Dendritic cell treated with granulocyte-macrophage colony-stimulating factor and Interleukin-4, amounts not matched to agents 40 ng/mL and 50 ng/mL, for 4 days (primary cell): Measurements from ENCODE around the gene SLC49A3.
"Not testable (repeated sequence)": the region's sequence is repeated elsewhere in the genome, so short reads cannot be mapped to it uniquely, and the experiment has no call there.

Experiments used
- H3K27ac Mint-ChIP-seq: one replicate; pipeline ENCODE4 v1.8.0; 2022; ENCODE audit warnings: mild to moderate bottlenecking, mixed read lengths
- H3K27me3 Mint-ChIP-seq: one replicate; pipeline ENCODE4 v1.8.0; 2022; ENCODE audit warnings: mild to moderate bottlenecking, mixed read lengths
- H3K36me3 Mint-ChIP-seq: one replicate; pipeline ENCODE4 v1.8.0; 2022; ENCODE audit warnings: low read depth, mixed read lengths
- H3K4me1 Mint-ChIP-seq: one replicate; pipeline ENCODE4 v1.8.0; 2022; ENCODE audit warnings: low read depth, mixed read lengths
- H3K4me3 Mint-ChIP-seq: one replicate; pipeline ENCODE4 v1.8.0; 2022; ENCODE audit warnings: mild to moderate bottlenecking, moderate library complexity, mixed read lengths
- H3K9me3 Mint-ChIP-seq: one replicate; pipeline ENCODE4 v1.8.0; 2022; ENCODE audit warnings: mixed read lengths
- intact Hi-C: fragments of 100-400 bp; cut with micrococcal nuclease; formaldehyde crosslinking; loops from one replicate; pipeline ENCODE4 v1.15.0; 2022

The SLC49A3 gene

DNA sequence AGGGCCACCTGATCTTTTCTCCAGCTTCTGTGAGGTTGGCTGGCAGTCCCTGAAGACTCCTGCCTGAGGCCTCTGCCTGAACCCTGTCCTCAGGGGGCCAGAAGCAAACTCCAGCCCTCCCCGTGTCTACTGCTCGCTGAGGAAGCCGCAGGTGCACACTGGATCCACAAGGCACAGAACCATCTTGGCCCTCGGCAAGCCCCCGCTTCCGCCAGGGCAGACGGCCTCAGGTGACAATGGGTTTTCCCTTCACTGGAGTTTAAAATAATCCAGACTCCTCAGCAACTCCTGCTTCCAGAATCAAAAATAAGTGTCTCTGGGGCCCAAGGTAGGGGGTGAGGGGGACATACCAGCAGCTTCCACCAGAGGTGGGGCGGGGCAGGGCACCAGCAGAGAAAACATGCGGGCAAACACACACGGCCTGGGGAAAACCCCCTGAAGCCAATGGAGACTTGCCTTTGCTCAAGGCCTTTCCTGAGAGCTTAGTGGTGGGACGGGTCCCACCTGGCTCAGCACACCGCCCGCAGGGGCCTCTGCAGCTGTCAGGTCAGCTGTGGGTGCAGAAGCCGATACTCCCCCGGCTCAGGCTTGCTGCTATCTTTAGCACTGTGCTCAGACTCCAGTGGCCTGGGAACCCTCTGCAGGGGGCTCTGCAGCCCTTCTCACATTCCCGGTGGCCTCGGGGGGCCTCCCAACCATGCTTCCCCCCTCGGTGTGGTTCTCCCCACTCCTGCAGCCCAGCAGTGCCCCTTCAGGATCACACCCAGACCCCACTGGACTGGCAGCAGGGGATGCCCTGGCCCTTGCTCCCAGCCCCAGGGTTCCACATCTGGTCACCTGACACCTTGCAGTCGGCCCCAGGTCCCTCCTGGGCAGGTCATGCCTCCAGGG lies 12.7 kb downstream of the SLC49A3 start:
- H3K27ac Mint-ChIP-seq = no peak overlapping the region
- intact Hi-C loops = no loop called here

DNA sequence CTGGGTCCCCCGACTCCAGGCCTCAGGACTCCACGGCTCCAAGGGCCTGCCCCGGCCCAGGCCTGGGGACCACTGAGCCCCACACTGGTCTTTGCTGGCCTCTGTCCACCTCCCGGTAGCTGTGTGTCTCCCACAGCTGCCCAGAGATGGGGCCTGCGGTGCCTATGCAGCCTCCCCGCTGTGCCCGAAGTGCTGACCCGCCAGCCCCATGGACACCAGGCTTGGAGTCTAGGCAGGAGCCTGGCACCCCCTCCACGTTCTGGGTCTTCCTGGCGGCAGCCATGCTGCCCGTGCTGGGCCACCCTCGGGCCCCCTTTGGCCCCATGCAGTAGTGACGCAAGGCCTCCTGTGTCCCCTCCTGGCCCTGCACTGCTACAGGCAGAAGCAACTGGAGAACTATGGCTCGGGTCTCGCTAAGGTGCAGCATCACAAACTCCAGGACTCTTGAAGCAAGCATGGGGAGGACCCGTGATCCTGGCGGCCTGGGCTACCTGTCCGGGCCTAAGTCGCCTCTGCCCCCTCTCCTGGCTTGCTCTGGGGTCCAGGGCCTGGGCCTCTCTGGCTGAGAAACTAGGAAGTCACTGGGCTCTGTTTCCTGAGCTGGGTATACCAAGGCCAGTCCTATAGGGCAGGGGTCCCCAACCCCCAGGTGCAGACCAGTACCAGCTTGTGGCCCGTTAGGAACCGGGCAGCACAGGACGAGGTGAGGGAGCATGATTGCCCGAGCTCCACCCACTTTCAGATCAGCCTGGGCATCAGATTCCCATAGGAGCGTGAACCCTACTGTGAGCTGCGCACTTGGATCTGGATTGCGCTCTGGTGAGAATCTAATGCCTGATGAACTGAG lies 13.7 kb downstream of the SLC49A3 start:
- Mint-ChIP-seq H3K4me1 (peaks cover 50% of the 10 kb centered on the region), H3K27me3 (peaks cover 2% of the 10 kb centered on the region), H3K9me3 (no peaks in the 10 kb centered on the region), H3K27ac (peak overlapping the region; percentile 91), H3K4me3 (peak overlapping the region; percentile 82), H3K36me3 (peaks cover 53% of the 10 kb centered on the region)
- intact Hi-C loops = no loop called here

More for the DNA sequence above, 12.7 kb downstream of the SLC49A3 start:
- H3K36me3 Mint-ChIP-seq = peaks cover 46% of the 10 kb centered on the region
- no peak overlapping the region for H3K4me3 Mint-ChIP-seq
- peaks cover 7% of the 10 kb centered on the region for H3K27me3 Mint-ChIP-seq
- peaks cover 57% of the 10 kb centered on the region for H3K4me1 Mint-ChIP-seq
- H3K9me3 Mint-ChIP-seq = no peaks in the 10 kb centered on the region

GRCh38 chr4:674172-675035 lies 14.5 kb downstream of the SLC49A3 start, which contains the start of the genes ATP5ME and MYL5:
ATP5ME (minus strand) TSS chr4:674276; CDS start chr4:674247, 29 bp downstream.
MYL5 (plus strand) TSS chr4:674542; CDS start chr4:678027, 3,485 bp downstream.
- Mint-ChIP-seq H3K4me3 (peak within 1 kb of the TSS; percentile 82), H3K4me1 (peaks cover 44% of the 10 kb centered on the region), H3K27me3 (no peaks in the 10 kb centered on the region), H3K36me3 (peaks cover 46% of the 10 kb centered on the region), H3K9me3 (no peaks in the 10 kb centered on the region), H3K27ac (peak within 1 kb of the TSS; percentile 91)
- intact Hi-C loops = loop anchor here (5.0 kb wide), 1 partner anchor 552 kb away; the partner anchor contains the start of gene ZNF718

GRCh38 chr4:673349-674091 lies 15.4 kb downstream of the SLC49A3 start:
- Mint-ChIP-seq H3K4me1 (peaks cover 37% of the 10 kb centered on the region), H3K27ac (peak overlapping the region; percentile 91), H3K4me3 (peak overlapping the region; percentile 82), H3K9me3 (no peaks in the 10 kb centered on the region), H3K27me3 (no peaks in the 10 kb centered on the region), H3K36me3 (peaks cover 46% of the 10 kb centered on the region)
- intact Hi-C loops = loop anchor here (5.0 kb wide), 1 partner anchor 551 kb away; the partner anchor contains the start of gene ZNF718

DNA sequence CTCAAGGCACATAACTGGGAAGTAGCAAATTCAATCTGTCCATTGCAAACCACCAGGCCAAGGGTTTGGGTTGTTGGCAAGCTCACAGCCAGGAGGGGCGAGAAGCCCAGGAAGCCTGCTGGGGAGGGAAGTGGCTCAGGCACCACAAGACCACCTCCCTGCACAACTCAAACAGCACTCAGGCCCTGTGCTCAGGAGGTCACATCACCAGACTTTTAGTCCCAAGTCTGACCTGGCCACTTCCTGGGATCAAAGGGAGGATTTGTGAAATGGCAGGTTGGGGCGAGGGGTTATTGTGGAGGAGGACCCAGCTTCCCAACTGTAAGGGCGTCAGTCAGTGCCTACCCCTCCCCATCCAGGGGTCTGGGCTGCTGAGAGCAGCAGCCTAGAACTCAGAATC lies 17.2 kb downstream of the SLC49A3 start:
- Mint-ChIP-seq H3K36me3 (peaks cover 46% of the 10 kb centered on the region), H3K9me3 (no peaks in the 10 kb centered on the region), H3K4me1 (peaks cover 21% of the 10 kb centered on the region), H3K4me3 (no peak overlapping the region), H3K27me3 (no peaks in the 10 kb centered on the region), H3K27ac (no peak overlapping the region)
- intact Hi-C loops = loop anchor here (5.0 kb wide), 1 partner anchor 549 kb away; the partner anchor contains the start of gene ZNF718

DNA sequence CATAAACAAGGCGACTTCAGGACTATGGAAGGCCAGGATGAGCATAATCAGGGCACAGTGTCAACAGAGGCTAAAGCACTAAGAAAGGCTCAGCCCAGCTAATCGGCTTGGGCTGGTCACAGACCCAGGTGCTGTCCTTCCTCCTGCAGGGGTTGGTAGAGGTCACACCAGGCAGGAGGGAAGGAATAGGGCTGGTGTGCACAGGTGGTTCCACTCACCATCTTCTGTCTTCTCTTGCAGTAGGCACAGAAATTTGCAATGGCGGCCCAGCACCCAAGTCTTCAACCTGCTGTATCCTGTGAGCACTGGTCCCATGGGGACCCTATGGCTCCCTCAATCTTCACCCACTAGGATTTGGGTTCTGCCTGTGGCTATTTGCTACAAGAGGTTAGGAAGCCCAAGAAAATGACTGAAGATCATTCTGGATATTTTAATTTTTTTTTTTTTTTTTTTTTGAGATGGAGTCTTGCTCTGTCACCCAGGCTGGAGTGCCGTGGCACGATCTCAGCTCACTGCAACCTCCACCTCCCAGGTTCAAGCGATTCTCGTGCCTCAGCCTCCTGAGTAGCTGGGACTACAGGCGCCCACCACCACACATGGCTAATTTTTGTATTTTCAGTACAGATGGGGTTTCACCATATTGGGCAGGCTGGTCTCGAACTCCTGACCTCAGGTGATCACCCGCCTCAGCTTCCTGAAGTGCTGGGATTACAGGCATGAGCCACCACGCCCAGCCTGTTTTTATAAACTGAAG lies 19.0 kb downstream of the SLC49A3 start:
- not testable (repeated sequence) for H3K27ac Mint-ChIP-seq, H3K9me3 Mint-ChIP-seq, H3K4me3 Mint-ChIP-seq, H3K27me3 Mint-ChIP-seq
- peaks cover 43% of the 10 kb centered on the region for H3K36me3 Mint-ChIP-seq
- H3K4me1 Mint-ChIP-seq = peaks cover 15% of the 10 kb centered on the region
- intact Hi-C loops = loop anchor here (5.0 kb wide), 1 partner anchor 548 kb away; the partner anchor contains the start of gene ZNF718

GRCh38 chr4:668219-668618 lies 20.7 kb downstream of the SLC49A3 start:
- H3K27ac Mint-ChIP-seq, H3K4me3 Mint-ChIP-seq, H3K27me3 Mint-ChIP-seq, H3K9me3 Mint-ChIP-seq, intact Hi-C loops: not testable (repeated sequence)
- peaks cover 28% of the 10 kb centered on the region for H3K36me3 Mint-ChIP-seq
- H3K4me1 Mint-ChIP-seq = peaks cover 12% of the 10 kb centered on the region

GRCh38 chr4:667545-667925 lies 21.4 kb downstream of the SLC49A3 start:
- no peak overlapping the region for H3K27ac Mint-ChIP-seq
- intact Hi-C loops = no loop called here
- peaks cover 3% of the 10 kb centered on the region for H3K27me3 Mint-ChIP-seq
- H3K9me3 Mint-ChIP-seq = no peaks in the 10 kb centered on the region
- H3K4me1 Mint-ChIP-seq = peaks cover 12% of the 10 kb centered on the region
- H3K4me3 Mint-ChIP-seq = no peak overlapping the region
- H3K36me3 Mint-ChIP-seq = peaks cover 22% of the 10 kb centered on the region

DNA sequence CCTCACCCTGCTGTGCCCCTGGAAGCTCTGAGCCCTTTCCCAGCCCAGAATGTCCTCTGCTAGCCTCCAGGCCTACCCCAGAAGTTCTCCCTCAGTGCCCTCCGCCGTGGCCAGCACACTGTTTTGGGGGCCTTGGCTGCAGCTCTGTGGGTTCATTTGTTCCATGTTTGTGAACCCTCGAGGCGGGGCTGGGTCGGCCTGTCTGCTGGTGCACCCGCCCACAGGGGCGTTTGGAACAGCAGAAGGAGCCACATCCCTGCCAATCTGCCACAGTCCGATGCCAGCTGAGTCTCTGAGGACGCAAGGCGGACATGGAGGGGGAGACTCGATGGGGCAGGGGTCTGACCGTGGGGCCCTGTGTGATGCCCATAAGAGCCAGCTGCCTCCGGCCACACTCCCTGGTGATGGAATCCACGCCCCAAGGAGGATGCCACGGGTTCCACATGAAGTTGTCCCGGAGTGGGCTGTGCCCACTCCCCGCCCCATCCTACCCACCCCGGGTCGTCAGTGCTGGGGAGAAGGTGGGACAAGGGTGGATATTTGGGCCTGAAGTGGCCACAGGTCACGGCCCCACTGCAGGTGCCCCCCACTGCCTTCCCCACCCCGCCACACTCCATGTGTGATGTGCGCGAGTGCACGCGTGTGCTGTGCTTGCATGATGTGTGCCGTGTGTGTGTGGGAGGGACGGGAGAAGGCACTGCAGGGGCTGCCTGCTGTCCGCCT lies 22.0 kb downstream of the SLC49A3 start:
- Mint-ChIP-seq H3K4me3 (no peak overlapping the region), H3K4me1 (peaks cover 12% of the 10 kb centered on the region), H3K27ac (no peak overlapping the region), H3K27me3 (peaks cover 3% of the 10 kb centered on the region), H3K36me3 (peaks cover 16% of the 10 kb centered on the region), H3K9me3 (no peaks in the 10 kb centered on the region)
- intact Hi-C loops = no loop called here

DNA sequence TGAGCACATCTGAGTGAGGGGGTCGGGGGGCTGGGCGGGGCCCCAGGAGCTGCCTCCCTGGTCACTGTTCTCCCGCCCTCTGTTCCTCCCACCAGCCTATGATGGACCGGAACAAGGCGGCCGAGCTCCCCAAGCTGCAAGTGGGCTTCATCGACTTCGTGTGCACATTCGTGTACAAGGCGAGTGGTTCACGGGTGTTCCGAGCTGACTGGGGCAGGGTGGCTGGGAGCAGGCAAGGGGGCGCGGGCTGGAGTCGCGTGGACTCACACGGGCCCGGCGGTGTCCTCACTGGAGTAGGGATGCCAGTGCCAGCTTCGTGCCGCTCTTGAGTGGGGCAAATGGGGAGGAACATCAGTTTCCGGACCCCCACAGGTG lies 22.5 kb downstream of the SLC49A3 start:
- Mint-ChIP-seq H3K27me3 (peaks cover 3% of the 10 kb centered on the region), H3K4me1 (peaks cover 12% of the 10 kb centered on the region), H3K9me3 (no peaks in the 10 kb centered on the region), H3K4me3 (no peak overlapping the region), H3K27ac (no peak overlapping the region), H3K36me3 (peaks cover 11% of the 10 kb centered on the region)
- intact Hi-C loops = no loop called here

DNA sequence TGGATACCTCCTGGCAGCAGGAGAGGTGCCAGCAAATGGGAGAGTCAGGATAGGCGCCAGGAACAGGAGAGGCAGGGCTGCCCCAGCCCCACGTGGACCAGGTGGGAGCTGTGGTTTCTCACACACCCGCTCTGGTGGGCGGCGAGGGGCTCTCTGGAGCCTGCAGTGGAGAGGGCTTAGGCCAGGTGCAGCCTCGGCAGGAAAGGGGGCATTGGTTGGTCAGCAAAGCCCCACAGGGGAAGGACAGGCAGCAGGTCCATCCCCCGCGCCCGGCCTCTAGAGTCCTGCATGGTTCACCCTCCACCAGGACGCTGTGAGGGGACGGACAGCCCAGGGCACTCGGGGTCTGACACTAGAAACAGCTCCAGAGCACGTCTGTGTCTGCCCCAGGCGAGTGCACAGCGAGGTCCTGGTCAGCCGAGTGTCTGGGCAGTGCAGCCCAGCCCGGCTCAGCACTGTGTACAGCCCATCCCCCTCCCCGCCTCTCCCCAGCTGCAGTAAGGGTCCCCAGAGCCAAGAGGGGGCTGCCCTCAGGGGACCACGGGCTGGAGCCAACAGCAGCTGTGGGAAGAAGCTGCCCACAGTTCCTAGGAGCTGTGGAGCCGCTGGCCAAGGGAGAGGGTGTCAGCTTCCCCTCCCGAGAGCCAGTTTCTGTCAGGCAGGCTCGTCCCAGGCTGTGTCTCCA lies 23.1 kb downstream of the SLC49A3 start:
- Mint-ChIP-seq H3K4me3 (no peak overlapping the region), H3K27me3 (peaks cover 3% of the 10 kb centered on the region), H3K9me3 (no peaks in the 10 kb centered on the region), H3K36me3 (peaks cover 5% of the 10 kb centered on the region), H3K27ac (no peak overlapping the region), H3K4me1 (peaks cover 12% of the 10 kb centered on the region)
- intact Hi-C loops = no loop called here
